SK-N-SH treated with all-trans-retinoic acid at 6 μM for 48 hours (cell line): ENCODE measurements around the gene TRRAP.

Experiments
- ATAC-seq: fragments of 200-7000 bp; cut with Tn5 transposase; 3 replicates; pipeline ENCODE4 v1.9.1; 2020; ENCODE audit warnings: mild to moderate bottlenecking, moderate library complexity
- PPARA ChIP-seq: fragments of 250-450 bp; sonication (Bioruptor Pico); IDR thresholded peaks from 2 replicates; pipeline ENCODE4 v1.5.0; 2020; ENCODE audit warnings: mild to moderate bottlenecking, borderline replicate concordance
- SNAI2 ChIP-seq: fragments of 250-450 bp; sonication (Bioruptor Pico); IDR thresholded peaks from 2 replicates; pipeline ENCODE4 v1.5.0; 2020; ENCODE audit warnings: mild to moderate bottlenecking, moderate library complexity
- ZNF565 ChIP-seq: fragments of 450-650 bp; formaldehyde crosslinking; conservative IDR thresholded peaks from 2 replicates; pipeline ENCODE4 v1.5.0; 2020; ENCODE audit warnings: low read depth, mild to moderate bottlenecking, moderate library complexity
- TF ChIP-seq, protein P1 (sequence below): fragments of 250-450 bp; sonication (Bioruptor Pico); IDR thresholded peaks from 2 replicates; pipeline ENCODE4 v1.8.0; 2020; ENCODE audit warnings: mild to moderate bottlenecking, moderate library complexity, borderline replicate concordance

TRRAP gene

DNA sequence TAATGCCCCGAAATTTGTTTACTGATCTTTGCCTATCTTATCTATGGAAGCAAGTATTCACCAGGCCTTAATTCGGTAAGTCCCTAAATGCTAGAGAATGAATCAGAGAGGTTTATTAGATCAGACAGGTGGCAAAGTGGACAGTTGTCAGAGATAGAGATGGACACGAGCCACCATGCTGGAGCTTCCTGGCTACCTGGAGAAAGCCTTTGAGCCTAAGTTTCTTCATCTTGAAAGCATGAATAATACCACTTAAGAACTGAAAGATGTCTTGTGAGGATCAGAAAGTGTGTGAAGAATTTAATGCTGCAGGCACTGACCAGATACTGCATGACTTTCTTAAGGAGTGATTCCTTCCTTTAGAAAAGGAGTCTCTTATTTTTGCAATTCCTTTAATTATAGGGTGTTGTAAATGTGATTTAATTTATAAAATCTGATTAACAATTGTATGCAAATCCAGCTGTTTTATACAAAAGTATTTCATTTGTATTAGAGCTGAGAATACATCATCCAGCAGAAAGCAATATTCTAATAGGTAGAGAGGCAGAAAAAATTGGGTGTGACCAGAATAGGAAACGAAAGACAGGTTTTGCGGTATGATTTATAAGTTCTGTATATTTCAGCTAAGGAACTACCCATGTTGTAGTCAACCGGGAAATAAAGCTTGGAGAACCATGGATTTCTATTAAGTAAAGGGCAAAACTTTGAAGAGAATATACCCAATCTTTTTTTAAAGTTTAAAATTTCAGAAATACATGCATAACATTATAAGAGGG, 182.9 kb downstream of the TRRAP start:
- no peak for ATAC-seq
- TF ChIP-seq ZNF565 (CRISPR knock-in tag) (no peak), SNAI2 (no peak), PPARA (no peak)
- TF ChIP-seq, protein P1, sequence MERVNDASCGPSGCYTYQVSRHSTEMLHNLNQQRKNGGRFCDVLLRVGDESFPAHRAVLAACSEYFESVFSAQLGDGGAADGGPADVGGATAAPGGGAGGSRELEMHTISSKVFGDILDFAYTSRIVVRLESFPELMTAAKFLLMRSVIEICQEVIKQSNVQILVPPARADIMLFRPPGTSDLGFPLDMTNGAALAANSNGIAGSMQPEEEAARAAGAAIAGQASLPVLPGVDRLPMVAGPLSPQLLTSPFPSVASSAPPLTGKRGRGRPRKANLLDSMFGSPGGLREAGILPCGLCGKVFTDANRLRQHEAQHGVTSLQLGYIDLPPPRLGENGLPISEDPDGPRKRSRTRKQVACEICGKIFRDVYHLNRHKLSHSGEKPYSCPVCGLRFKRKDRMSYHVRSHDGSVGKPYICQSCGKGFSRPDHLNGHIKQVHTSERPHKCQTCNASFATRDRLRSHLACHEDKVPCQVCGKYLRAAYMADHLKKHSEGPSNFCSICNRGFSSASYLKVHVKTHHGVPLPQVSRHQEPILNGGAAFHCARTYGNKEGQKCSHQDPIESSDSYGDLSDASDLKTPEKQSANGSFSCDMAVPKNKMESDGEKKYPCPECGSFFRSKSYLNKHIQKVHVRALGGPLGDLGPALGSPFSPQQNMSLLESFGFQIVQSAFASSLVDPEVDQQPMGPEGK (CRISPR knock-in tag), result no peak
